ENCODE measurements around the gene PHLDA2.
A peak's percentile ranks its signal among the peaks of the same experiment; 100 is the strongest.

GRCh38 chr11:2912498-2912897 lies 16.7 kb downstream of the PHLDA2 start:
- TF ChIP-seq POLR2A (IDR thresholded peaks at IDR 0.05) (peak in 1 of 2 donors; percentile 54), CTCF (IDR thresholded peaks at IDR 0.05) (peak in 1 of 6 experiments; percentile 6)

Measured in Peyer's patch (tissue), 4 donors.